Measurements from ENCODE around the gene WDR4. TPM values are rescaled to one million over a fixed set of nuclear protein-coding genes. Genes with fewer than 3 reads are reported as not detected.

The WDR4 gene
- polyA plus RNA-seq, 1 of the 3 experiments (the other 2 are of a cell fraction): 26.5 TPM

- TF ChIP-seq USF1 (IDR thresholded peaks at IDR 0.05; ENCODE audit: borderline replicate concordance, low read depth) (no peak), ZBTB33 (IDR thresholded peaks at IDR 0.05; ENCODE audit: borderline replicate concordance, low read depth) (no peak), SIN3A (IDR thresholded peaks at IDR 0.05; ENCODE audit: borderline replicate concordance, low read depth, low read length) (no peak), FOXJ3 (CRISPR knock-in tag; IDR thresholded peaks at IDR 0.05) (no peak), EP300 (IDR thresholded peaks at IDR 0.05; ENCODE audit: borderline replicate concordance in 1 of 2, low read depth in 1 of 2, low read length in 1 of 2) (no peak), MEF2A (IDR thresholded peaks at IDR 0.05; ENCODE audit: borderline replicate concordance, low read depth) (no peak), CTCF (IDR thresholded peaks at IDR 0.05) (no peak)
These were observed 24.0 kb downstream of the WDR4 start (continued) for GRCh38 chr21:42855171-42855936.

- Histone ChIP-seq H3F3A (replicated peaks; ENCODE audit: insufficient read depth) (no peaks in the 10 kb centered on the region), H3K36me3 (replicated peaks in 1 of 2; ENCODE audit: control insufficient read depth in 1 of 2, insufficient read depth in 2 of 2, low read length in 1 of 2) (peaks cover 9 to 91% of the 10 kb centered on the region in 2 experiments), H3K4me2 (no peak overlapping the region), H3K27me3 (ENCODE audit: insufficient read depth) (no peaks in the 10 kb centered on the region), H3K9me3 (no peaks in the 10 kb centered on the region), H3K4me3 (ENCODE audit: low read depth in 2 of 2, low read length in 1 of 2) (no peak overlapping the region), H2AFZ (ENCODE audit: low read depth) (no peak overlapping the region), H3K27ac (ENCODE audit: low read depth in 2 of 2, low read length in 1 of 2) (no peak overlapping the region), H3K9ac (no peak overlapping the region), H3K79me2 (ENCODE audit: insufficient read depth) (peaks cover 6% of the 10 kb centered on the region; the same call in 1 of the 2 replicates), H4K20me1 (ENCODE audit: insufficient read depth) (peaks cover 3% of the 10 kb centered on the region; the same call in 1 of the 2 replicates), H3K4me1 (ENCODE audit: control insufficient read depth in 1 of 2, insufficient read depth in 2 of 2, low read depth in 1 of 2, low read length in 1 of 2) (no peaks in the 10 kb centered on the region), H3K9me2 (no peaks in the 10 kb centered on the region)
- ChIA-PET POLR2A (no interaction called here), CTCF (interaction anchor here (1.3 kb wide), 1 partner anchor 261 kb away, joined by 5 read pairs; no protein-coding TSS in a partner anchor)
- TF ChIP-seq FOXJ3 (CRISPR knock-in tag; IDR thresholded peaks at IDR 0.05) (no peak), GATA2 (CRISPR knock-in tag; IDR thresholded peaks at IDR 0.05) (no peak), IRF3 (IDR thresholded peaks at IDR 0.05; ENCODE audit: low read depth, low read length) (no peak), USF2 (IDR thresholded peaks at IDR 0.05; ENCODE audit: borderline replicate concordance, low read depth, low read length) (no peak), MXI1 (IDR thresholded peaks at IDR 0.05; ENCODE audit: low read depth, low read length) (no peak)
- no peak for DNase-seq
- WGBS (ENCODE audit: low lambda C conversion rate): 98% methylated on average over 22 of the region's 28 CpGs
These were observed 24.9 kb downstream of the WDR4 start for GRCh38 chr21:42854246-42855010.
